ENCODE results near the gene SMARCE1.

The SMARCE1 gene

DNA sequence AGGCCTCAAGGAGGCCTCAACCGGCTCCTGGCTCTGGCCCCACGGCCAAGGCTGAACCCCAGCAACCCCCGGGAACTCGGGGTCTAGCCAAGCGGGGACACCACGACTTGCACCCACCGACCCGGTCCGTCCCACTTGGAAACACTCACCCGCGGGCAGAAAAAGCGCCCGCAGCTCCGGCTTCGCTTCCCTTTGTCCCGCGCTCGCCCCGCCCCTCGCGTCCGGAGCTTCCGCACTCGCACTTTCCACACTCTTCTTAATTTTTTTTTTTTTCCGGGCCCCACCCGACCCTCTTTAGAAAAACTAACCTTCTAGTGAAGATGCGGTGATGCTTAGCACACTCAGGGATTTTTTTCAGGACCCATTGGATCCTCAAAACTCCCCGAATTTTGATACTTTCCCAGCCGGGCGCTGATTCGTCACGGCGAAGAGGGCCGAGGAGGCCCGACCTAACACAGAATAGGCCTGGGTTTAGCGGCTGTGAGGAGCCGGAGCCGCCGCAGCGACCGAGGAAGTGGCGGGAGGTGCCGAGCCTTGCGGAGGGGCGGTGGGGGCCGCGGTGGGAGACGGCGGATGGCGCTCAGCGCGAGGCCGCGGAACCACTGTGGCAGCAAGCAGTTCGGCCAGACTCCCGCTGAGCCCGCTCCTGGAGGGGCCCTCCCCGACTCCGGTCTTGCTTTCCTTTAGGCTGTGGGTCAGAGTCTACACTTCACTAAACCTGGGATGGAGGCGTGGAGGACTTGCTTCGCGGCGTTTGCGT is at the start of gene SMARCE1:
Gene SMARCE1, minus strand, starts transcription at position 195 of the 760 bp plus-strand sequence. CDS start 2,016 bp downstream, outside the sequence.
- peak; percentile 78 for DNase-seq

DNA sequence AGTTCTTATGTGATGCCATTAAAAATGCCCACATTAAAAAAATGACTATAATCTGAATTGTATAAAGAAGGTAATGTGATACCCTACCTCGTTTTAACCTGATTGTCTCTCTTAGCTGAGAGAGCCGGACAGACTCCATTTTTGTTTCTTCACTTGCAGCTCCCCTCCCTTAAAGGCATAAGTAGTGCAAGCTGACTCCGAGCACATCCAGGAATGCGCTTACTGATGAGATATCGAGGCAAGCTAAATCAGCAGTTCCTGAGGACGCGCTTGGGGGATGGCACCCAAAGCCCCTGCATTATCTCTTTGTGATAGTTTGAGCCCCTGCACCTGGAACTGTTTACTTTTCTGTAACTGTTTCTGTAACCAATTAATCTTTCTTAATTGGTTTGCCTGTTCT is 49.7 kb upstream of the SMARCE1 start:
- no peak for DNase-seq

DNA sequence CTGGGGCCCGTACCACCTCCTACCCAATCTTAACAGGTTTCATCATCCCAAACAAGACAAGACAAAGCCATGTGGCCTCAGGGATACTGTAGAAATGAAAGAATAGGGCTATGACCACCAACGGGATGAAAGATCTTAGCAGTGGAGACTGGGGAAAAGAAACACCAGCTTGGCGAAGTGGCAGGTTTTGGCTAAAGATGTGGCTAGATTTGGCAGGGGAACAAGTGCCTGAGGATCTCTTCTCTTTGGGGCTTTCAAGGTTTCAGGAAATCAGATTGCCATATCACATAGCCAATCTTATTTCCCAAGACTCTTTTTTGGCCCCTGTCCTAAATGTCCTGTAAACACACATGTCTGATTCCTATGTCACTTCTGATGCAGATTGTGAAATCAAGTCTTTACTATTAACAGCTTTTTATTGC is 49.0 kb upstream of the SMARCE1 start:
- no peak for DNase-seq

DNA sequence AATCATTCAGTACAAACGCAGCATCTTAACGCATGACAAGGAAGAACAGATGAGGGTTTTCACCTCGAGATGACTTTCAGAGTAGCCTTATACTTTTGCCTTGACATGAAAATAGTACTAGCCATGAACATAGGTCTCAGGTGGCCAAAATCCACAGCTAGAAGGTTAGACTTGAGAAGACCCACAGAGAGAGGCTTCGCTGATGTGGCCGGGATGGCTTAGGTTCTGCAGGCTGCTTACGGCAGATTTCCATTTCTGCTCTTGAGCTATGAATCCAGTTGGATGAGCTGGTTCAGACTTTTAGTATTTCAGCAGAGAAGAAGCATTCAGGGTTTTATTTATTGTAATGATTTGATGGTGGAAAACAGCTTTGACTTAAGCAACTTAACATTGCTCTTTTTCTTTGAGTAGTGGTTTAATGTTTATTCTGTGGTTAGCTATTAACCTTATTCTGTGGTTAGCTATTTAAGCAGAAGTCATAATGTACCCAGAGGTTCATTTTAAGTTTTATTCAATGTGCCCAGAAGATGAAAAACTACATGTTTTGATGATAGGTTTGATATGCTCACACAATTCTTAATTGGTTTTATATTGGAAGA is 48.4 kb upstream of the SMARCE1 start:
- DNase-seq: no peak

DNA sequence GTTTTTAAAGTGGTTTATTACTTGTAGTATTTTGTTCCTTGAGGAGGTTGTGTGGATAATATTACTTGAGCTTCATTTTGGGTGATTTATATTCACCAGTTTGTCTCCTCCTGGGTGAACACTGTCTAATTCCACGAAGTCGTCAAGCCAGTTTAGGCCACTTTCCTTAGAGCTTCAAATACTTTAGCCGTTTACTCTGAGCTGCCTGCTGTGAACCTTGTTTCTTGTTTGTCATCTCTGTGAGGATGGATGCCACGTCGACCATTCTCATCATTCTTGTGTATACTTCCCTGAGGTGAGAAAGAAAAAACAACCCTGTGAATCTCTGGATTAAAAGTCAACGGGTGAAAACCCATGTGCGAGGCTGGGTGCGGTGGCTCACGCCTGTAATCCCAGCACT is 47.0 kb upstream of the SMARCE1 start:
- no peak for DNase-seq

DNA sequence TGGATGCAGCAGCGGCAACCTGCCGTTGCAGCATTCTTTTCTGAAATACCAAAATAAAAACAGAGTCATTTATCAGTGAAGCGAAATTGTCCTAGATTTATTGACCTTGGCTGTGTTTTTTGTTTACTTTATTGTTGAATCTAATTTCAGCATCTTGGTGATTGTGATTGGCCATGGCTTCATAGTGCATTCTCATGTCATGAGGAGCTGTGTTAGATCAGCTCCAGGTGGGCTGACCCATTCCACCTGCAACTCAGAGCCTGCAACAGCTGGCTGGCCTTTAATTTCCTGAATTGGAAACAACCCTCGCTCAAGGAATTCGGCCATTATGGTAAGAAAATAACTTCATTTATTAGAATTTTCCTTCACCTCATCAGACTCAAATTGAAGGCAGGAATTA is 39.5 kb upstream of the SMARCE1 start:
- DNase-seq: no peak

DNA sequence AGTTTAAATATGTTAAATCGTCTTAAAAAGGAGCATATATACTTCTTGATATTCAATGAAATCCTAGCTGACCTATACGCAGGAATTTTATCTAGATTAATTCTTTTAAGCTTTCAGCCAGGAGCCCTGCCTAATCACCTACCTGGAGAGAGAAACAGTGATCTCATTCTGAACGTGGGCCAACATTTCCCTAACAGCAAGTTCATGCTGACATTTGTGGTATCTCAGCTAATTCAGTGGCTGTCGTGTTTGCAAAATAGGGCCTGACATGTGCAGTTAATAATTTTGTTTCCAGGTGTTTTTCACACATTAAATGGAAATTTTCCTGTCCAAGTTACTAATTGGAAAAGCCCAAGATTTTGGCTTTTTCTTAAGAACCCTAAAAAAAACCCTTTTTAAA is 38.6 kb upstream of the SMARCE1 start:
- DNase-seq: no peak

DNA sequence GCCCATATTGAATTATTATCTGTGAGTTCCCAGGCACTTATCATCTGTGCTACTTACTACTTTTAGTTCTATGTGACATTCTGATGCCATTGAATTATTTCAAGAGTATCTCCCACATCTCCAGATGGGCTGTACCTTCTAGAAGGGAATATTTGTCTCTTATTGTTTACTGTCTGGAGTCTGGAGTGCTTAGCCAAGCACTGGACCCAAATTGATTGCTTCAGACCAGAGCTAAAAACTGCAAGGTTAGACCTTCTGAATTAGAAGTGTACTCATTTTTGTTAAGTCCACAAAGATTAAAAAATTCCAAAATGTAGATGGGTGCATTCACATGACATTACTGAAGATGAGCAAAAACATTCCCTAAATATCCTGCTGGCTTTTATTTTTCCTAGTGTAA is 33.4 kb upstream of the SMARCE1 start:
- no peak for DNase-seq

DNA sequence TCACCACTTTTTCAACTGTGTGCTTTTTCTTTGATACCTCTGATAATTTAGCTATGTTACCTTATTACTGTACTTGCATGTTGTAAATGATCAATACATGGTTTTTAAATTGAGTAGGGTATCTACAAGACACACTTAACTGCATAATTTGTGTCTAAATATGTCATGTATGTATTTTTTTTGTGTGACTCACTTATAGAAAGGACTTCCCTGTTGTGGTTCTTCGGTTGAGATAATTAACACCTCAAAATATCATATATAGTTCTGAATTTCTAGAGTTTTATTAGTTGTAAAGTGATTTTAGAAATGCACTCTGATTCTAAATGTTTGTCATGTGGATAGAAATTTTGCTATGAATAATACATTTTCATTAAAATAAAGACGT is 31.9 kb upstream of the SMARCE1 start:
- no peak for DNase-seq

DNA sequence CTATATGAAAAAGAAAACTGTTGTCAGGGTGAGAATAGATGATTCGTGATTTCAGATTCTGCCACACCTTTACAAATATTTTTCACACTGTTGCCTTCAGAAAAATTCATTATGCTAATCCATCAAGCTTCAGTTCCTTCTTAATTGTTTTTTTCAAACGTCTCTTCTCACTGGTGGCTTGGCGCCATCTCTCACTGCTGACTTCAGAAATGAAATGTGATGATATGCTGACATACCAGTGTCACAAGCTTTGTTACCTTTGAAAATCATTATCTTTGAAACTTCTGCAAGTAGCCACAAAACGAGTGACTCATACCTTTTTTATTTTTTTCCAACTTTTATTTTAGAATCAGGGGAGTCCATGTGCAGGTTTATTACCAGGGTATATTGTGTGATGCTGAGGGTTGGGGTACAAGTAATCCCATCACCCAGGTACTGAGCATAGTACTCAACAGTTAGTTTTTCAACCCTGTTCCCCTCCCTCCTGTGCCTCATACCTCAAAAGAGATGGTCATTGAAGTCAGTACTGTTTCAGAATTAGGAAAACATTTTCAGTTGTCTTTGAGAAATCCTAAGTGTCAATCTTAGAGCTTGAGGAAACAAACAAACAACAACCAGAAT is 31.4 kb upstream of the SMARCE1 start:
- DNase-seq: no peak

DNA sequence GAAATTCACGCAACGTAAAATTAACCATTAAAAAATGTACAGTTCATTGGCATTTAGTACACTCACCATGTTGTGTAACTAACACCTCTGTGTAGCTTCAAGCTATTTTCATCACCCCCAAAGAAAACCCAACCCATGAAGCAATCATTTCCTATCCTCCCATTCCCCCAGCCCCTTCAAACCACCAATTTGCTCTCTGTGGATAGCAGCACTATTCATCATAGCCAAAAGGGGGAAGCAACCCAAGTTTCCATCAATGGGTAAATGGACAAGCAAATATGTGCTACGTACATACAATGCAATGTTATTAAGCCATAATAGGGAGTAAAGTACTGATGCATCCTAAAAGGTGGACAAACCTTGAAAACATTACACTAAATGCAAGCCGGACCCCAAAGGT is 28.3 kb upstream of the SMARCE1 start:
- no peak for DNase-seq

DNA sequence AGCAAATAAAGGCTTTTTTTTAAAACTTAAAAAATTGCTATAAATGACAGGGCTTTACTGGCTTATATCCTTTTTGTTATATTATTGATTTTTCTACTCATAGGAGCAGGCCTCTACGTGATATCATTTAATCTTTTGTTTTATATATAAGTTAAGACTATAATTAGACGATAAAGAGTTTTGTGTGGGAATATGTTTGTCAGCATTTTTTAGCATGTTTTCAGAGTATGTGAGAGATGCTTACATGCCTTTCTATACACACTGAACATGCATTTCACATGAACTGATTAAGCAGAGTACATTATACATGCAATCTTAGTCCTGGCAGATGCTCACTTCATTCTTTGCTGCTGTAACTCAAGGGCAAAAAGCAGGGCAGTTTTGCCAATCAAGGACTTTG is 25.0 kb upstream of the SMARCE1 start:
- no peak for DNase-seq

DNA sequence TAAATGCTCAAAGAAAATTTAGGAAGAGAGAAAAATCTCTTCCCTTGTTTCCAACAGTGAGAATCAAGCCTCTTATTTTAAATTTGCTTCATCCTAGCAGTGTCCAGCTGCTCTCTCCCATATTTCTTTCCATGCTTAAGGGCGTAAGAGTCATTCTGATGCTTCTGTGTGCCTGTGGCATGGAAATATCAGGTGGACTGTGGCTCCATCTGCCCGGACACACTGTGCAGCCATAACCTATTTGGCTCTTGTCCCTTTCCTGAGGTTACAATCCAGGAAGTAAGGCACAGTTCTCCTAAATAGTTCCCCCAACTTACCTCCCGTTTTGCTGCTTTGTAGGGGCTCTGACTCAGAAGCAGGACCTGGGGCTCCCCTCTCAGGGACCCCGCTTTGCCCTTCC is 23.7 kb upstream of the SMARCE1 start:
- no peak for DNase-seq

DNA sequence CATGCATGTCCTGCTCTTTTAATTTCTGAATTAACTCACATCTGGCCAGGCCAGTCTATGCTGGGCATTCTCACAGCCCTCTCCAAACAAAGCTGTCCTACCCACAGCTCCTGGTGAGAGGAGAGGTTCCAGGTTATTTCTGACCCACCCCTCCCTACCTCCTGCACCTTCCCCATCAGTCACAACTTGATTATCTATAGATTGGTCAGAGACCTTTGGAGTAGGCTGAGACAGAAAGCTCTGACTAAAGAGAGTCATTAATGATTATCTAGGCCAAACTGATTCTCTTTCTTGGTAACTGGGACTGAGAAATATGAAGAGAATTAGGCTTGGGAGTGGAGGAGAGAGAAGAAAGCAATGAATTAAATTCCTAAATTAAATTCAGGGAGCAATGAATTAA is 18.7 kb upstream of the SMARCE1 start:
- DNase-seq: no peak

DNA sequence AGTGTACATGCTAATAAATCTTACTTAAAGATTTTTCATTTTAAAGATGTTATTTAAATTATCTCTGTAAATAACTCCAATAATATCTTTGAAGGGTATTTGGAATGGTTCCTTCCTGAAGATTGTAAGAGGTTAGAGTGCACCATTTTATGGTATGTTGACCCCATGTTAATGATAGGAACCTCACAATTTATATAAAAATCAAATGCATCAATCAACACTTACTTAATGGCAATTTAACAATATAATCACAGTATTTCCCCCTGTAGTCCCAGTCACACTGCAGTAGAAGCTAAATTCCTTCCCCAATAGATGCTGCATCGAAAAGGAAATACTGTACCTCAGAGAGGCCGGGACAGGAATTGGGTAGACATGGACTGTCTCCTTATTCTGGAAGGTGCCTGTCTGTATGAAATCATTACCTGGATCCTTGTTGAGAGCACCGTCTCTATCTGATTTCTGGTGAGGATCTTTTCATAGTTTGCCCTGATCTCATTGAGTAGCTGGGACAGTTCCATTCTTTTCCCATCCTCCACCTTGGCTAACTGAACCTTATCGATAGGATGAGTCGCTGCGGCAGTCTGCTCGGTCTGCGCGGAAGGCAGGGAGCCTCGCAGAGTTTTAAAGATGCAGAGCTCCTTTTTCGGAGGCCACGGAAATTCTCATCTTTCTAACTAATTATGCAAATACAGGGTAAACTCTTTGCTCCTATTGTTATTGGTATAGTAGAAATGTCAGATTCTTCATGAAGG is 17.1 kb upstream of the SMARCE1 start, which contains the start of gene KRT222:
Gene KRT222, minus strand, starts transcription at position 596 of the 752 bp plus-strand sequence. Its CDS starts 78 bp downstream, at position 518.
- no peak for DNase-seq

DNA sequence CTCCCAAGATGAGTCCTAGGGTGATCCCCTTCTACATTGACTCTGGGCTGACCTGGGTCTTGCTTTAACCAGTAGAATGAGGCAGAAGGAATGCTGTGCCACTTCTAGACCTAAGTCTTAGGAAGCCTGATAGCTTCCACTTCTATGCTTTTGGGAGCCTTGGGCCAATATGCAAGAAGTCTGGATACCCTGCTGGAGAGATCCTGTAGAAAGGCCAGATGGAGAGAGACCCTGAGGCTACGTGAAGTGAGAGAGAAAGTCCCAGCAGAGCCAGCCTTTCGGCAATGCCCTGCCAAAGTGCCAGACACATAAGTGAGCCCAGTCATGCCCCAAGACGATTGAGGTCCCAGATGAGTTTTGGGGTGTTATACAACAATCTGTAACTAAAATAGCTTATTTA is 15.6 kb upstream of the SMARCE1 start:
- DNase-seq: no peak

DNA sequence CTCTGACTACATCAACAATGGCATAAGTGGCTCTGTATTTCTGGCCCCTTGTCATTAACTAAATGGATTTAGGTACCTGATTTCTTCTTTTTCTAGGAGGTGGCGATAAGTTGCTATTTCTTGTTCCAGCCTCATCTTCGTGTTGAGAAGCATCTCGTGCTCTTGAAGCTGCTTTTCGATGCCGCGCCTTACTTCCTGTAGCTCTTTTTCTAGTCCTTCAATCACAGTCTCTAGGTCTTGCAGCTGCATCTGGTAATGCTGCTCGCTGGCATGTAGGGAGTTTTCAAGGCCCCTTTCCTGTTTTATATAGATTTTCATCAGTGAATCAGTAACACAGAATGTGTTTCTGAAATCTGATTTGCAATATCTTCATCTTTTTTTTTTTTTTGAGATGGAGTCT is 12.3 kb upstream of the SMARCE1 start:
- DNase-seq: no peak

DNA sequence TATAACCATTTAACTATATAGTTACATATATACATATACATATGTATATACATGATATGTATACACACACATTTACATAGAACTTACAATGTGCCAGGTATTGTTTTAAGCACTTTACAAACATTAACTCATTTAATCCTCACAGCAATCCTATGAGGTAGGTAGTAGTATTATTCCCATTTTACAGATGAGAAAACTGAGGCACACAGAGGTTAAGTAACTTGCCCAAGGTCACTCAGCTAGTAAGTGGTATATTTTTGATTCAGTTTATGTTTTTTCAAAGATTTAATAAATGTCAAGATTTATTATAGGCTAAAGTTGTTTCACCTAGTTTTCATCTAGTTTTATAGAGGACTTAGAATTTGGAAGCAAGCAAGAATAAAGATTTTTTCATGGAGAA is 10.8 kb upstream of the SMARCE1 start:
- DNase-seq: no peak

DNA sequence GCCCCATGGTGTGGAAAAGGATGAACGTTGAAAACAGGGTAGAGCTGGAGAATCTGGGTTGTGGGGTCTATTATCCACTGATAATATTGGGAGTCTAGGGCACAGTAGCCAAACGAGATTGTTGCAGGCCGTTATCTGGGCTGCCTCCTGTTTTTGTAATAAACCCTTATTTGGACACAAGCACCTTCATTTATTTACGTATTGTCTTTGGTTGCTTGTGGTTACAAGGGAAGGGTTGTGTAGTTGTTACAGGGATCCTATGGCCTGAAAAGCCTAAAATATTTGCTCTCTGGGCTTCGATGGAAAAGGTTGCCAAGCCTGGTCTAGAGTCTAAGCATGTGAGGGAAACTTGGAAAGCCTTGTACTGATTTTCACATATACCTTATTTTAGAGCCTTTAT is 4.3 kb upstream of the SMARCE1 start:
- DNase-seq: no peak

DNA sequence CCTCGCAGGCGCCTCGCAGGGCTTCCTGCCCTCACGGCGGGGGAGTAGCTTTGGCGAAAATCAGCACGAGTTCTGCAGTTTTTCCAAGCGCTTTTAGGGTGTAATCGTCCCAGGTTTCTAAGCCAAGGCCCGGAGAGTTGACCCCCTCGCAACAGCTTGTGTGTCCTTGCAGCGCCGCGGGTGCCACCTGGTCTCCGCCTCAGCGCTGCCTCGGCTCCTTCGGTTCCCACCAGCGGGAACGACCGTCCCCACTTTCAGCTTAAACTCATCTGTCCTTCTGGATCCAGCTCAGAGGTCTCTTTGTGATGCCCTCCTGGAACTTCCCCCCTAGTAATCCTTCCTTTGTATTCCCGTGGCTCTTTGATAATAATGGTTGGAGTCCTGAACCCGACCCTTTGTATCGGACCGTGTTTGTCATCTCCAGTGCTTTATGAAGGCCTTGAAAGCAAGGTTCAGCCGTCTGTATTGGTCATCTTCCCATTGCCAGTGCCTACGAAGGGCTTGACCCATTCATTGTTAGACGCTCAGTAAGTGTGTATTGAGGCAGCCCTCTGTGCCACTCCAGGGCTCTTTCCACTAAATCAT is 858 bp upstream of the SMARCE1 start:
- no peak for DNase-seq

DNA sequence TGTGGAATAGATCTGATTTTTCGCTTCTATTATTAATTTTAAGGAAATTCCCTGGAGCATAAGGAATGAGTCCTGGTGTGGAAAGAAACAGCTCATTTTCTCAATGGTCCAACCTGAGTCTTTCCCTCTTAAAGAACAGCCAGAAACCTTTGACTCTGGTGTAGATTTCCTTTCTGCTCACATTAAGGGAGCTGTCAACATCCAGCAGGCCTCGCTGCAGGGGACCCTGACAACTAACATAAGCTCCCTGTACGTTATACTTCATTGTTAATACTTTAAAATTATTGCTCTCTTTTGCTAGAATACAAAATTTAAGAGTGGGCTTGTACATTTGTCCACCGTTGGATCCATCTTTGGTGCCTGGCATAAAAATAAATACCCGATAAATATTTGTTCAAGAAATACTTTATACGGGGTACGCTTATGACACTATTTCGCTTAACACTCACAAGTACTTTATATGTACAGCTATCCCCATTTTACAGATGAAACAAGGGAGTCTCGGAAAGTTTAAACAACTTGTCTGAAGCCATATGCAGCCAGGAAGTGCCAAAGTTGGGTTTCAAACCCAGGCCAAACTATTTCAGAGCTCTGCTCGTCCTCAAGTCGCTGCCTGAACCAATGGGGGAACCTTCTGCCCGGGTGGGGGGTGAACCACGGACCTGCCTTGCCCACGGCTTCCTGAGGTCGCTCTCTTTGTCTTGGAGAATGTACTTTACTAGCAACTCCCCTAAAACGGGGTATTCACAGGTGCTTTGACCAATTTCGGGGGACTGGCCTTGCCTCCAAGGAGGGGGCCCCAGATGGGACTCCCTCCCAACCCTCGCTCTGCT is 611 bp downstream of the SMARCE1 start:
- DNase-seq: peak; percentile 61

DNA sequence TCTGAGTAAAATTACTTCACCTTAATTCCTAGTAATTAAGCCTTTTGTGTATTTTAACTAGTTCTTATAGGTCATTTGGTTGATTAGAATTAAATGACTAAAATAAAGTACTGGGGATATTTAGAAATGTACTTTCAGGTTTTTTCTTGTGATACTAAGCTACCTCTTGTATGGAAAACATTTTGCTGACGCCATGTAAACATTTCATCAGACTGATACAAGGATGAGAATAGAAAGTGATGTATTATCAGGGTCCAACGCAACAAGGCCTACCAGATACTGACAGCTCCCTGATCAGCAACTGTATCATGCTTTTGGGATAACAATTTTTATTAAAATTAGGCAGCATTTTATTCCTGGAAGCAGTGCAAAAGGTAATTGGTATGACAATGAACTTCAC is 1.7 kb downstream of the SMARCE1 start:
- DNase-seq: no peak

Data from activated CD4-positive, alpha-beta T cell treated with anti-CD3 and anti-CD28 coated beads, Interleukin-10, Interleukin-2, amounts not matched to agents 100 ng/mL and 50 ng/mL, durations not matched to agents 16 hours and 8 hours (primary cell).